Measurements from ENCODE around the gene CEP57.
A peak's percentile ranks its signal among the peaks of the same experiment; 100 is the strongest.

The CEP57 gene

DNA sequence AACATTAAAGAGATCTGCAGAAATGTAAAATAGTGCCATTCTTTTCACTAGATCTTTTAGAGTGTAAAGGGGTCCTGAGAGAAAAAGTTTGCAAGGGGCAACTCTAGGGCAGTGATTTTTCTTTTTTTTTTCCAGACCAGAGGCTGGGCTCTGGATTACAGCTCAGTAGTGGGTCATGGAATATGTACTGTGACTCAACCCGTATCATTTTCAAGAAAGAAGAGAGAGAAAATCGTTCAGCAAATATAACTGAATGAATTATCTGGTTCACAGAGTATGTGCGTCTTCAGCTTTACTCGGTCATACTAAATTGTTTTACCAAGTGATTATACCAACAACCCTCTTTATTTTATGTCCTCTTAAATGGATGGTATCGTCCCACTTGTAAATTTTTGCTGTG is 3.8 kb downstream of the CEP57 start:
- Histone ChIP-seq H3K27ac (ENCODE audit: extremely low read depth, low read depth, low read length) (no peak overlapping the region), H3K4me3 (ENCODE audit: low read depth, low read length) (no peak overlapping the region), H3K36me3 (ENCODE audit: control insufficient read depth in 2 of 2, insufficient read depth in 1 of 2, low read length in 2 of 2) (peaks cover 0 to 2% of the 10 kb centered on the region in 2 experiments; a peak in 1 of 3 replicates), H3K4me1 (ENCODE audit: control insufficient read depth, insufficient read depth, low read length) (no peaks in the 10 kb centered on the region), H3K9me3 (ENCODE audit: control insufficient read depth, insufficient read depth, low read depth, low read length) (no peaks in the 10 kb centered on the region)
- TF ChIP-seq ZNF175 (tag by site-specific recombination; IDR thresholded peaks at IDR 0.05) (no peak), ZNF600 (tag by site-specific recombination; IDR thresholded peaks at IDR 0.05) (0 out of 2 replicates have a peak, but pooled peaks have one; percentile 37), ZNF555 (tag by site-specific recombination; conservative IDR thresholded peaks at IDR 0.05) (no peak)
- TF ChIP-seq, protein P1, sequence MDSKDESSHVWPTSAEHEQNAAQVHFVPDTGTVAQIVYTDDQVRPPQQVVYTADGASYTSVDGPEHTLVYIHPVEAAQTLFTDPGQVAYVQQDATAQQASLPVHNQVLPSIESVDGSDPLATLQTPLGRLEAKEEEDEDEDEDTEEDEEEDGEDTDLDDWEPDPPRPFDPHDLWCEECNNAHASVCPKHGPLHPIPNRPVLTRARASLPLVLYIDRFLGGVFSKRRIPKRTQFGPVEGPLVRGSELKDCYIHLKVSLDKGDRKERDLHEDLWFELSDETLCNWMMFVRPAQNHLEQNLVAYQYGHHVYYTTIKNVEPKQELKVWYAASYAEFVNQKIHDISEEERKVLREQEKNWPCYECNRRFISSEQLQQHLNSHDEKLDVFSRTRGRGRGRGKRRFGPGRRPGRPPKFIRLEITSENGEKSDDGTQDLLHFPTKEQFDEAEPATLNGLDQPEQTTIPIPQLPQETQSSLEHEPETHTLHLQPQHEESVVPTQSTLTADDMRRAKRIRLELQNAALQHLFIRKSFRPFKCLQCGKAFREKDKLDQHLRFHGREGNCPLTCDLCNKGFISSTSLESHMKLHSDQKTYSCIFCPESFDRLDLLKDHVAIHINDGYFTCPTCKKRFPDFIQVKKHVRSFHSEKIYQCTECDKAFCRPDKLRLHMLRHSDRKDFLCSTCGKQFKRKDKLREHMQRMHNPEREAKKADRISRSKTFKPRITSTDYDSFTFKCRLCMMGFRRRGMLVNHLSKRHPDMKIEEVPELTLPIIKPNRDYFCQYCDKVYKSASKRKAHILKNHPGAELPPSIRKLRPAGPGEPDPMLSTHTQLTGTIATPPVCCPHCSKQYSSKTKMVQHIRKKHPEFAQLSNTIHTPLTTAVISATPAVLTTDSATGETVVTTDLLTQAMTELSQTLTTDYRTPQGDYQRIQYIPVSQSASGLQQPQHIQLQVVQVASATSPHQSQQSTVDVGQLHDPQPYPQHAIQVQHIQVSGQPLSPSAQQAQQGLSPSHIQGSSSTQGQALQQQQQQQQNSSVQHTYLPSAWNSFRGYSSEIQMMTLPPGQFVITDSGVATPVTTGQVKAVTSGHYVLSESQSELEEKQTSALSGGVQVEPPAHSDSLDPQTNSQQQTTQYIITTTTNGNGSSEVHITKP (tag by site-specific recombination; IDR thresholded peaks at IDR 0.05): peak; percentile 67
- TF ChIP-seq, protein P2, sequence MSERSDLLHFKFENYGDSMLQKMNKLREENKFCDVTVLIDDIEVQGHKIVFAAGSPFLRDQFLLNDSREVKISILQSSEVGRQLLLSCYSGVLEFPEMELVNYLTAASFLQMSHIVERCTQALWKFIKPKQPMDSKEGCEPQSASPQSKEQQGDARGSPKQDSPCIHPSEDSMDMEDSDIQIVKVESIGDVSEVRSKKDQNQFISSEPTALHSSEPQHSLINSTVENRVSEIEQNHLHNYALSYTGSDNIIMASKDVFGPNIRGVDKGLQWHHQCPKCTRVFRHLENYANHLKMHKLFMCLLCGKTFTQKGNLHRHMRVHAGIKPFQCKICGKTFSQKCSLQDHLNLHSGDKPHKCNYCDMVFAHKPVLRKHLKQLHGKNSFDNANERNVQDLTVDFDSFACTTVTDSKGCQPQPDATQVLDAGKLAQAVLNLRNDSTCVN (tag by site-specific recombination; optimal IDR thresholded peaks at IDR 0.05): no peak
- TF ChIP-seq, protein P3, sequence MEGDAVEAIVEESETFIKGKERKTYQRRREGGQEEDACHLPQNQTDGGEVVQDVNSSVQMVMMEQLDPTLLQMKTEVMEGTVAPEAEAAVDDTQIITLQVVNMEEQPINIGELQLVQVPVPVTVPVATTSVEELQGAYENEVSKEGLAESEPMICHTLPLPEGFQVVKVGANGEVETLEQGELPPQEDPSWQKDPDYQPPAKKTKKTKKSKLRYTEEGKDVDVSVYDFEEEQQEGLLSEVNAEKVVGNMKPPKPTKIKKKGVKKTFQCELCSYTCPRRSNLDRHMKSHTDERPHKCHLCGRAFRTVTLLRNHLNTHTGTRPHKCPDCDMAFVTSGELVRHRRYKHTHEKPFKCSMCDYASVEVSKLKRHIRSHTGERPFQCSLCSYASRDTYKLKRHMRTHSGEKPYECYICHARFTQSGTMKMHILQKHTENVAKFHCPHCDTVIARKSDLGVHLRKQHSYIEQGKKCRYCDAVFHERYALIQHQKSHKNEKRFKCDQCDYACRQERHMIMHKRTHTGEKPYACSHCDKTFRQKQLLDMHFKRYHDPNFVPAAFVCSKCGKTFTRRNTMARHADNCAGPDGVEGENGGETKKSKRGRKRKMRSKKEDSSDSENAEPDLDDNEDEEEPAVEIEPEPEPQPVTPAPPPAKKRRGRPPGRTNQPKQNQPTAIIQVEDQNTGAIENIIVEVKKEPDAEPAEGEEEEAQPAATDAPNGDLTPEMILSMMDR (tag by site-specific recombination; IDR thresholded peaks at IDR 0.05): no peak
- TF ChIP-seq, protein P4, sequence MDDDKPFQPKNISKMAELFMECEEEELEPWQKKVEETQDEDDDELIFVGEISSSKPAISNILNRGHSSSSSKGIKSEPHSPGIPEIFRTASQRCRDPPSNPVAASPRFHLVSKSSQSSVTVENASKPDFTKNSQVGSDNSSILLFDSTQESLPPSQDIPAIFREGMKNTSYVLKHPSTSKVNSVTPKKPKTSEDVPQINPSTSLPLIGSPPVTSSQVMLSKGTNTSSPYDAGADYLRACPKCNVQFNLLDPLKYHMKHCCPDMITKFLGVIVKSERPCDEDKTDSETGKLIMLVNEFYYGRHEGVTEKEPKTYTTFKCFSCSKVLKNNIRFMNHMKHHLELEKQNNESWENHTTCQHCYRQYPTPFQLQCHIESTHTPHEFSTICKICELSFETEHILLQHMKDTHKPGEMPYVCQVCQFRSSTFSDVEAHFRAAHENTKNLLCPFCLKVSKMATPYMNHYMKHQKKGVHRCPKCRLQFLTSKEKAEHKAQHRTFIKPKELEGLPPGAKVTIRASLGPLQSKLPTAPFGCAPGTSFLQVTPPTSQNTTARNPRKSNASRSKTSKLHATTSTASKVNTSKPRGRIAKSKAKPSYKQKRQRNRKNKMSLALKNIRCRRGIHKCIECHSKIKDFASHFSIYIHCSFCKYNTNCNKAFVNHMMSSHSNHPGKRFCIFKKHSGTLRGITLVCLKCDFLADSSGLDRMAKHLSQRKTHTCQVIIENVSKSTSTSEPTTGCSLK (tag by site-specific recombination; IDR thresholded peaks at IDR 0.05): no peak
- POLR2A ChIA-PET: no interaction called here
- CTCF ChIA-PET: interaction anchor here (0.6 kb wide), 1 partner anchor 247 kb away, joined by 3 read pairs; no protein-coding TSS in a partner anchor

DNA sequence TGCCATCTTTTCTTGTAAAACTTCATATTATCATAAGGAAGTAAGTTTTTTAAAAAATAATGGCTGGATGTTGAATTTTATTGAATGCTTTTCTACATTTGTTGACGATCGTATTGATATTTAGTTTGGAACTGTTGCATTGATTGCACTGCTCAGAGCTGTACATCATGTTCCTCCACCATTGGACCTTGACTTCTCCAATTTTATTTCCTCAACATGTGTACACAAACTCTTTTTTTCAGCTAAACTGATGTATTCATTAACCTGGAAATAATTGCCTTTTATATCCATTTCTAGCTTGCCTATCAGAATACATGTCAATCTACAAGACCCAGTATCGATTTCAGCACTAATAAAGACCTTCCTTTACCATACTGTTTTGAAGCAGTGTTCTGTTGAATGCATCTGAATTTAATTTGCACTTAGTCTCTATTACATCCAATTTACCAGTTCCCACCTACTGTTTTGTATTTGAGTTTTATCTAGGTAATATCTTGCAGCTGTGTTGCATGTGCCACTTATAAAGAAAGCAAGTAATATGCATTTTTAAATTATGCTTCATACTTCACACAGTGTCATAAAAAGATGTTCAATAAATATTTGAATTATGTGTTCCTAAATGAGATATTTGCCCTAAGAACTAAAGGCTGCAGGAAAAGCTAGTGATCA is 5.5 kb downstream of the CEP57 start:
- Histone ChIP-seq H3K9me3 (ENCODE audit: control insufficient read depth, insufficient read depth, low read depth, low read length) (no peaks in the 10 kb centered on the region), H3K27ac (ENCODE audit: extremely low read depth, low read depth, low read length) (no peak overlapping the region), H3K4me3 (ENCODE audit: low read depth, low read length) (no peak overlapping the region), H3K4me1 (ENCODE audit: control insufficient read depth, insufficient read depth, low read length) (no peaks in the 10 kb centered on the region), H3K36me3 (ENCODE audit: control insufficient read depth in 2 of 2, insufficient read depth in 1 of 2, low read length in 2 of 2) (peaks cover 10 to 19% of the 10 kb centered on the region in 2 experiments; a peak in 2 of 3 replicates)
- TF ChIP-seq SCRT2 (tag by site-specific recombination; IDR thresholded peaks at IDR 0.05) (no peak), ZNF433 (tag by site-specific recombination; IDR thresholded peaks at IDR 0.05; ENCODE audit: low read depth) (no peak), ZNF248 (tag by site-specific recombination; IDR thresholded peaks at IDR 0.05) (no peak), ZNF121 (tag by site-specific recombination; IDR thresholded peaks at IDR 0.05) (no peak), GLI2 (tag by site-specific recombination; IDR thresholded peaks at IDR 0.05; ENCODE audit: borderline replicate concordance, low read depth) (no peak), OVOL3 (tag by site-specific recombination; IDR thresholded peaks at IDR 0.05) (no peak), SP7 (tag by site-specific recombination; IDR thresholded peaks at IDR 0.05) (no peak)
- ChIA-PET CTCF (interaction anchor here (0.6 kb wide), 2 partner anchors 516 to 1140 kb away, joined by 3 to 5 read pairs; no protein-coding TSS in a partner anchor), POLR2A (no interaction called here)
